ENCODE data around the gene NDST3. TPM values are rescaled to one million over a fixed set of nuclear protein-coding genes. Genes with fewer than 3 reads are reported as not detected.

Gene NDST3
- polyA plus RNA-seq, 1 of the 3 experiments (the other 2 are of a cell fraction): 1.2 TPM

GRCh38 chr4:118215826-118216225, 181.5 kb downstream of the NDST3 start:
- H4K20me1 ChIP-seq (ENCODE audit: insufficient read depth): no peaks in the 10 kb centered on the region
- no peaks in the 10 kb centered on the region; a peak in 1 of 4 replicates for H3K4me1 ChIP-seq (ENCODE audit: control insufficient read depth in 1 of 2, insufficient read depth in 2 of 2, low read depth in 1 of 2, low read length in 1 of 2)
- no peak for TF ChIP-seq GABPA (IDR thresholded peaks at IDR 0.05; ENCODE audit: low read depth)
- TF ChIP-seq MEF2A (IDR thresholded peaks at IDR 0.05; ENCODE audit: borderline replicate concordance, low read depth): no peak
- no peak for TF ChIP-seq EZH2phosphoT487 (IDR thresholded peaks at IDR 0.05; ENCODE audit: borderline replicate concordance, low read depth)
- no peak for TF ChIP-seq RCOR1 (IDR thresholded peaks at IDR 0.05; ENCODE audit: low read length)
- TF ChIP-seq REST (IDR thresholded peaks at IDR 0.05; ENCODE audit: low read depth, low read length): no peak
- no peak for TF ChIP-seq FOXM1 (IDR thresholded peaks at IDR 0.05; ENCODE audit: low read depth)
- no peak for TF ChIP-seq TEAD4 (IDR thresholded peaks at IDR 0.05; ENCODE audit: borderline replicate concordance, insufficient read depth)
- no peak for TF ChIP-seq USF2 (IDR thresholded peaks at IDR 0.05; ENCODE audit: borderline replicate concordance, low read depth, low read length)
- no peak for TF ChIP-seq IRF3 (IDR thresholded peaks at IDR 0.05; ENCODE audit: low read depth, low read length)
- TF ChIP-seq TAF1 (IDR thresholded peaks at IDR 0.05; ENCODE audit: borderline replicate concordance, low read depth, low read length): no peak
- TF ChIP-seq CTCF (IDR thresholded peaks at IDR 0.05): no peak
- no peak for TF ChIP-seq ZBTB33 (IDR thresholded peaks at IDR 0.05; ENCODE audit: borderline replicate concordance, low read depth)
- TF ChIP-seq POLR2AphosphoS5 (IDR thresholded peaks at IDR 0.05; ENCODE audit: low read depth, low read length): no peak
- no peak for TF ChIP-seq ELF1 (IDR thresholded peaks at IDR 0.05)
- no peak for TF ChIP-seq SMC3 (IDR thresholded peaks at IDR 0.05; ENCODE audit: low read depth, low read length)
- no peaks in the 10 kb centered on the region for H3F3A ChIP-seq (replicated peaks; ENCODE audit: insufficient read depth)
- no peak overlapping the region for H3K4me3 ChIP-seq (ENCODE audit: low read depth in 2 of 2, low read length in 1 of 2)
- H2AFZ ChIP-seq (ENCODE audit: low read depth): no peak overlapping the region
- ChIA-PET POLR2A (no interaction called here), CTCF (interaction anchor here (0.9 to 3.8 kb wide), 2 partner anchors 8 to 1081 kb away, joined by 3 to 27 read pairs; no protein-coding TSS in a partner anchor)
- H3K27me3 ChIP-seq (ENCODE audit: insufficient read depth): no peaks in the 10 kb centered on the region
- no peak overlapping the region for H3K4me2 ChIP-seq
- H3K79me2 ChIP-seq (ENCODE audit: insufficient read depth): no peaks in the 10 kb centered on the region
- no peaks in the 10 kb centered on the region for H3K36me3 ChIP-seq (replicated peaks in 1 of 2; ENCODE audit: control insufficient read depth in 1 of 2, insufficient read depth in 2 of 2, low read length in 1 of 2)
- H3K27ac ChIP-seq (ENCODE audit: low read depth in 2 of 2, low read length in 1 of 2): no peak overlapping the region
- no peaks in the 10 kb centered on the region for H3K9me3 ChIP-seq
- no peaks in the 10 kb centered on the region for H3K9me2 ChIP-seq
- H3K9ac ChIP-seq: no peak overlapping the region
- WGBS (ENCODE audit: low lambda C conversion rate): 82% methylated on average over 2 of the region's 2 CpGs
- no peak for DNase-seq

Data from SK-N-SH (cell line).